Transverse colon (tissue), 4 donors: Measurements from ENCODE around the gene FURIN. TPM values are rescaled to one million over a fixed set of nuclear protein-coding genes. Genes with fewer than 3 reads are reported as not detected.

Source experiments
- DNase-seq: peaks from one replicate; pipeline ENCODE4 v3.0.0-alpha.2; 2019
- H3K27ac ChIP-seq, 4 donors: fragments of 200-600 bp; sonication (generic); 2 replicates each; pipeline ENCODE4 v1.5.1; 2016 to 2018; ENCODE audit warnings: inconsistent platforms in 4 of 4
- H3K27me3 ChIP-seq: fragments of 200-600 bp; sonication (generic); 2 replicates; pipeline ENCODE4 v1.5.1; 2017; ENCODE audit warnings: inconsistent platforms
- H3K36me3 ChIP-seq, 4 donors: fragments of 200-600 bp; sonication (generic); 2 replicates each; pipeline ENCODE4 v1.5.1; 2017 to 2019; ENCODE audit warnings: inconsistent platforms in 4 of 4
- H3K4me1 ChIP-seq, 4 donors: fragments of 200-600 bp; sonication (generic); 2 replicates each; pipeline ENCODE4 v1.5.1; 2017 to 2020; ENCODE audit warnings: inconsistent platforms in 4 of 4
- H3K4me3 ChIP-seq, 4 donors: fragments of 200-600 bp; sonication (generic); 1 replicate in 1 of 4; 2 replicates in 3 of 4; pipeline versions ENCODE4 v1.5.1 to v1.6.1; 2017 to 2019; ENCODE audit warnings: inconsistent platforms in 4 of 4
- H3K9me3 ChIP-seq, 2 donors: fragments of 200-600 bp; sonication (generic); 2 replicates each; pipeline ENCODE4 v1.5.1; 2017 to 2019; ENCODE audit warnings: inconsistent platforms in 2 of 2
- EP300 ChIP-seq: sonication (generic); formaldehyde crosslinking; IDR thresholded peaks from one replicate; pipeline ENCODE4 v1.6.1; 2017; ENCODE audit warnings: antibody characterized with exemption, low read depth
- POLR2A ChIP-seq: fragments of 450-650 bp; IDR thresholded peaks from one replicate; pipeline ENCODE4 v1.6.1; 2016; ENCODE audit warnings: antibody characterized with exemption, mild to moderate bottlenecking, moderate library complexity
- POLR2AphosphoS5 ChIP-seq, 3 donors: sonication (generic); formaldehyde crosslinking; IDR thresholded peaks; one replicate each; pipeline ENCODE4 v1.6.1; 2016; ENCODE audit warnings: antibody characterized with exemption in 3 of 3
- WGBS, 2 donors: methylation state at CpG; one replicate each; pipeline ENCODE4 v1.1.5; 2018; ENCODE audit warnings: low coverage in 1 of 2; 5-methylcytosine and 5-hydroxymethylcytosine counted together
- in situ Hi-C, 4 donors: fragments of 200-750 bp; cut with MboI; loops; one replicate each; pipeline versions ENCODE4 v1.15.0 to v1.15.1; 2017; ENCODE audit warnings: low sequenced_read_pairs in 3 of 4, low pct_ligation_motif_present in 1 of 4, low pct_unique_long_range_greater_than_20kb in 1 of 4
- intact Hi-C: fragments of 100-400 bp; cut with DNase I; formaldehyde crosslinking; loops from one replicate; pipeline ENCODE4 v1.15.1; 2023; ENCODE audit warnings: low total_unique reads
- total RNA-seq, 4 donors: library from RNA; depleted of rRNA; stranded (reverse); fragments of >200 nt; gene quantifications; one replicate each; pipeline ENCODE4 v1.1.0, GENCODE V29; 2016
- TF ChIP-seq, protein P1 (sequence below), 5 experiments: fragments of 200-600 bp in 3 of 5; fragments of 450-650 bp in 2 of 5; sonication (generic) in 3 of 5; IDR thresholded peaks; 1 replicate in 2 of 5; 2 replicates in 3 of 5; pipeline ENCODE4 v1.5.1; 2016 to 2017; ENCODE audit warnings: antibody characterized with exemption in 5 of 5, inconsistent platforms in 3 of 5, mild to moderate bottlenecking in 2 of 5, moderate library complexity in 1 of 5

The FURIN gene
- total RNA-seq, 4 donors from 2014 or later: 64.6 to 109 (median 80.6) TPM

DNA sequence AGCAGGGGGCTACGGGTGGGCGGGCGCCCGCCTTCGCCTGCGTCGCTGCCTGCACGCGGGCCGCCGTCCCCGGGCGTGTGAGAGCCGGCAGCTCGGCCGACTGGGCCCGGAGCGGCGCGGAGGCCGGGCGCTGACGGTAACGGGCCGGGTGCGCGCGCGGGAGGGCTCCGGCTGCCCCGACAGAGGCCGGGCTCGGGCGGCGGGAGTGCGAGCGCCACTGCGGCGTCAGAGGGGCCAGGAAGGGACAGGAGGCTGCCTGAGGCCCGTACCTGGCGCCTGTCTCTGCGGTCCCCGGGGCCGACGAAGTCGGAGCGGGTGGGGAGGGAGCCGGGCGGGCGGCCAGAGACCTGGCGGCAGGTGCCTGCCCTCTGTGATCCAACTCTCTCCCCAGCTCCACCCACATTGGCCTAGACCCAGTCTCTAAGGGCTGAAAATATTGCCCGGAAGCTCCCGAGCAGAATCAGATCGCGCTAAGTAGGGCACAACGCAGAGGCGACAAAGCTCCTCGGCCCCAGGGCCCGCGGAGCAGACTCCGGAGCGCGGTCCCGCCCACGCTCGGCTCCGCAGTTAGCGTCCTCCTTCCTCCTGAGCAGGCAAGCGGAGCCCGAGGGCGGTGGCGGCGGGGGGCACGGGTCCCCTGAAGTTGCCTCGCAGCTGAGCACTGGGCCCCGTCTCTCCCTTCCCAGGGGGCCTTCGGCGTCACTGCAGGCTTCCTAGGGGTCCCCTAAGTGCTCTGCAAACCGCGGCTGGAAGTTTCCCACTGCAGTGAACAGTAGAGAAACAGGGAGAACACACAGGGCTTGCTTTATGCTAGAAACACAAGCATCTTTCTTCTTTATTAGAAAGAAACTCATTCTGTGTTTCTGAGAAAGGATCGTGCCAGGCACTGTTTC, 34.7 kb downstream of the FURIN start, which contains the start of gene MAN2A2:
Gene MAN2A2 (plus strand): TSS at position 463 of the 893 bp plus-strand sequence. CDS start 906 bp downstream, outside the sequence.
- Histone ChIP-seq H3K27me3 (no peaks in the 10 kb centered on the region), H3K4me1 (peaks cover 13 to 19% (median 18%) of the 10 kb centered on the region in 4 donors), H3K36me3 (peaks cover 0 to 17% (median 9%) of the 10 kb centered on the region in 4 donors), H3K4me3 (peak within 1 kb of the TSS; percentile 74 to 92 (median 82)), H3K27ac (peak within 1 kb of the TSS; percentile 93 to 99 (median 96)), H3K9me3 (no peaks in the 10 kb centered on the region)
- DNase-seq: peak; percentile 78
- in situ Hi-C loops (no loop called here), intact Hi-C loops (no loop called here)
- TF ChIP-seq POLR2AphosphoS5 (IDR thresholded peaks at IDR 0.05) (peak; percentile 34 to 72 (median 68)), POLR2A (peak; percentile 74), EP300 (no peak)
- TF ChIP-seq, protein P1, sequence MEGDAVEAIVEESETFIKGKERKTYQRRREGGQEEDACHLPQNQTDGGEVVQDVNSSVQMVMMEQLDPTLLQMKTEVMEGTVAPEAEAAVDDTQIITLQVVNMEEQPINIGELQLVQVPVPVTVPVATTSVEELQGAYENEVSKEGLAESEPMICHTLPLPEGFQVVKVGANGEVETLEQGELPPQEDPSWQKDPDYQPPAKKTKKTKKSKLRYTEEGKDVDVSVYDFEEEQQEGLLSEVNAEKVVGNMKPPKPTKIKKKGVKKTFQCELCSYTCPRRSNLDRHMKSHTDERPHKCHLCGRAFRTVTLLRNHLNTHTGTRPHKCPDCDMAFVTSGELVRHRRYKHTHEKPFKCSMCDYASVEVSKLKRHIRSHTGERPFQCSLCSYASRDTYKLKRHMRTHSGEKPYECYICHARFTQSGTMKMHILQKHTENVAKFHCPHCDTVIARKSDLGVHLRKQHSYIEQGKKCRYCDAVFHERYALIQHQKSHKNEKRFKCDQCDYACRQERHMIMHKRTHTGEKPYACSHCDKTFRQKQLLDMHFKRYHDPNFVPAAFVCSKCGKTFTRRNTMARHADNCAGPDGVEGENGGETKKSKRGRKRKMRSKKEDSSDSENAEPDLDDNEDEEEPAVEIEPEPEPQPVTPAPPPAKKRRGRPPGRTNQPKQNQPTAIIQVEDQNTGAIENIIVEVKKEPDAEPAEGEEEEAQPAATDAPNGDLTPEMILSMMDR (IDR thresholded peaks at IDR 0.05): no peak
- 1 to 17% methylated on average over 1 to 58 of the region's 81 CpGs for WGBS, 2 donors

- Histone ChIP-seq H3K4me1 (peaks cover 13 to 19% (median 18%) of the 10 kb centered on the region in 4 donors), H3K4me3 (peak overlapping the region; percentile 74 to 92 (median 82)), H3K9me3 (no peaks in the 10 kb centered on the region), H3K27ac (peak overlapping the region; percentile 93 to 99 (median 96)), H3K36me3 (peaks cover 0 to 17% (median 9%) of the 10 kb centered on the region in 4 donors), H3K27me3 (no peaks in the 10 kb centered on the region)
- in situ Hi-C loops (no loop called here), intact Hi-C loops (no loop called here)
- DNase-seq: peak; percentile 45
- WGBS, 2 donors: 44 to 54% methylated on average over 2 to 18 of the region's 18 CpGs
- TF ChIP-seq POLR2AphosphoS5 (IDR thresholded peaks at IDR 0.05): no peak
- no peak for TF ChIP-seq POLR2A
Observed at GRCh38 chr15:90903733-90904536, 35.5 kb downstream of the FURIN start.

DNA sequence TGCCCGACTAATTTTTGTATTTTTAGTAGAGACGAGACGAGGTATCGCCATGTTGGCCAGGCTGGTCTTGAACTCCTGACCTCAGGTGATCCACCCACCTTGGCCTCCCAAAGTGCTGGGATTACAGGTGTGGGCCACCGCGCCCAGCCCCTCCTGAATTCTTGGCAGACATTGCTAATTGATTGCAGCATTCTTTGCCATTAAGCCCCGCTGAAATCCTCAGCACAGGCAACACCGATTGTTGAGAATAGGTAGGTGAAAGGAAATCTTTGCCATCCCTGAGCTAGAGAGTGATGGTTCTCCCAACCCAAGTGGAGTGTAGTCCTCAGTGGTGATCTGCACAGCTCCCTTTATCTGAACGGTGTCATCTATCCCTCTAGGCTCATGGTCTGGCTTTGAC, 36.4 kb downstream of the FURIN start:
- intact Hi-C loops: no loop called here
- TF ChIP-seq POLR2A: no peak
- TF ChIP-seq EP300: no peak
- TF ChIP-seq, protein P1 (IDR thresholded peaks at IDR 0.05): no peak
- TF ChIP-seq POLR2AphosphoS5 (IDR thresholded peaks at IDR 0.05): no peak
- Histone ChIP-seq H3K36me3 (peaks cover 0 to 18% (median 9%) of the 10 kb centered on the region in 4 donors), H3K4me3 (no peak overlapping the region), H3K4me1 (peaks cover 13 to 19% (median 18%) of the 10 kb centered on the region in 4 donors), H3K27me3 (no peaks in the 10 kb centered on the region), H3K9me3 (no peaks in the 10 kb centered on the region), H3K27ac (no peak overlapping the region)
- WGBS, 2 donors: 97% methylated on average over 9 of the region's 9 CpGs; no CpG with 5 or more reads in 1 of the 2 donors
- in situ Hi-C loops: no loop called here
- no peak for DNase-seq

- TF ChIP-seq POLR2AphosphoS5 (IDR thresholded peaks at IDR 0.05) (no peak), POLR2A (no peak), EP300 (no peak)
- TF ChIP-seq, protein P1 (IDR thresholded peaks at IDR 0.05): no peak
- Histone ChIP-seq H3K36me3 (peaks cover 0 to 26% (median 13%) of the 10 kb centered on the region in 4 donors), H3K4me1 (peaks cover 13 to 19% (median 18%) of the 10 kb centered on the region in 4 donors), H3K27me3 (no peaks in the 10 kb centered on the region), H3K9me3 (no peaks in the 10 kb centered on the region), H3K27ac (no peak overlapping the region), H3K4me3 (no peak overlapping the region)
- intact Hi-C loops (no loop called here), in situ Hi-C loops (no loop called here)
- no peak for DNase-seq
- WGBS, 2 donors: 93 to 100% methylated on average over 1 to 28 of the region's 28 CpGs
Observed at GRCh38 chr15:90905306-90906180, 37.2 kb downstream of the FURIN start.
